HepG2 (cell line): ENCODE measurements around the gene SYT11. TPM values are rescaled to one million over a fixed set of nuclear protein-coding genes. Genes with fewer than 3 reads are reported as not detected.

Experiments used
- AGO1 ChIP-seq: fragments of 200-400 bp; formaldehyde crosslinking; IDR thresholded peaks from 2 replicates; pipeline ENCODE4 v1.6.1; 2017; ENCODE audit warnings: mild to moderate bottlenecking, low read depth, low read length, moderate library complexity; ENCODE audit not compliant: poor library complexity, severe bottlenecking
- EEA1 ChIP-seq: sonication (generic); formaldehyde crosslinking; IDR thresholded peaks from 2 replicates; pipeline ENCODE4 v1.5.1; 2020; ENCODE audit warnings: mild to moderate bottlenecking, missing genetic modification reagents, borderline replicate concordance
- EED ChIP-seq: sonication (generic); formaldehyde crosslinking; IDR thresholded peaks from 2 replicates; pipeline ENCODE4 v1.5.0; 2020; ENCODE audit warnings: mild to moderate bottlenecking, missing genetic modification reagents
- KDM3A ChIP-seq: IDR thresholded peaks from 2 replicates; pipeline ENCODE4 v1.6.1; 2018; ENCODE audit warnings: low read depth, missing compliant biosample characterization
- REPIN1 ChIP-seq: sonication (generic); formaldehyde crosslinking; IDR thresholded peaks from 2 replicates; pipeline ENCODE4 v1.8.0; 2022; ENCODE audit warnings: missing genetic modification reagents, low read depth, mild to moderate bottlenecking, borderline replicate concordance
- SMARCC2 ChIP-seq: fragments of 450-650 bp; IDR thresholded peaks from 2 replicates; pipeline ENCODE4 v1.6.1; 2017; ENCODE audit warnings: antibody characterized with exemption, mild to moderate bottlenecking
- SMARCE1 ChIP-seq: fragments of 450-650 bp; IDR thresholded peaks from 2 replicates; pipeline ENCODE4 v1.6.1; 2017; ENCODE audit warnings: borderline replicate concordance
- TFDP1 ChIP-seq: IDR thresholded peaks from 2 replicates; pipeline ENCODE4 v1.6.1; 2016; ENCODE audit warnings: missing compliant biosample characterization, missing genetic modification reagents, borderline replicate concordance
- TRAFD1 ChIP-seq: sonication (generic); formaldehyde crosslinking; IDR thresholded peaks from 2 replicates; pipeline ENCODE4 v1.5.1; 2020; ENCODE audit warnings: missing genetic modification reagents, mild to moderate bottlenecking, borderline replicate concordance
- ZBTB7B ChIP-seq: sonication (generic); formaldehyde crosslinking; IDR thresholded peaks from 2 replicates; pipeline ENCODE4 v1.4.0; 2020; ENCODE audit warnings: missing genetic modification reagents
- ZFP82 ChIP-seq: sonication (generic); formaldehyde crosslinking; IDR thresholded peaks from 2 replicates; pipeline ENCODE4 v1.5.1; 2020; ENCODE audit warnings: mild to moderate bottlenecking, missing genetic modification reagents, borderline replicate concordance
- ZNF337 ChIP-seq: sonication (generic); formaldehyde crosslinking; IDR thresholded peaks from 2 replicates; pipeline ENCODE4 v1.5.1; 2020; ENCODE audit warnings: missing genetic modification reagents, low read depth, mild to moderate bottlenecking, borderline replicate concordance
- ZNF432 ChIP-seq: sonication (generic); formaldehyde crosslinking; IDR thresholded peaks from 2 replicates; pipeline ENCODE4 v1.5.0; 2020; ENCODE audit warnings: missing genetic modification reagents, mild to moderate bottlenecking, borderline replicate concordance
- ZNF543 ChIP-seq: sonication (generic); formaldehyde crosslinking; IDR thresholded peaks from 2 replicates; pipeline ENCODE4 v1.4.0; 2020; ENCODE audit warnings: mild to moderate bottlenecking, missing genetic modification reagents
- ZNF572 ChIP-seq: sonication (generic); formaldehyde crosslinking; IDR thresholded peaks from 2 replicates; pipeline ENCODE4 v1.5.1; 2020; ENCODE audit warnings: mild to moderate bottlenecking, missing genetic modification reagents
- ZNF672 ChIP-seq: sonication (generic); formaldehyde crosslinking; IDR thresholded peaks from 2 replicates; pipeline ENCODE4 v1.8.1; 2022; ENCODE audit warnings: missing genetic modification reagents
- polyA plus RNA-seq, 8 experiments: library from polyadenylated mRNA; depleted of rRNA in 3 of 8; stranded (reverse) in 7 of 8; unstranded in 1 of 8; fragments of >200 nt; fragmentation: Illumina TruSeq in 4 of 8; extraction: Trizol in 4 of 8; gene quantifications; 2 replicates each; pipeline versions ENCODE4 v1.2.1 to v1.2.3, GENCODE V29; 2011 to 2016; ENCODE audit warnings: low read depth in 4 of 8, missing spikeins in 1 of 8, mixed read lengths in 1 of 8; ENCODE audit not compliant: insufficient read depth in 1 of 8
- total RNA-seq, 5 experiments: library from RNA; depleted of rRNA; stranded (reverse); fragments of >200 nt; fragmentation: Illumina TruSeq; extraction: Trizol; gene quantifications; 2 replicates each; pipeline ENCODE4 v1.2.3, GENCODE V29; 2016; ENCODE audit warnings: low read depth in 1 of 5
- TF ChIP-seq, protein P1 (sequence below): IDR thresholded peaks from 2 replicates; pipeline ENCODE4 v1.6.1; 2016; ENCODE audit warnings: control low read depth
- TF ChIP-seq, protein P2 (sequence below): sonication (generic); formaldehyde crosslinking; IDR thresholded peaks from 2 replicates; pipeline ENCODE4 v1.5.1; 2020; ENCODE audit warnings: mild to moderate bottlenecking, missing genetic modification reagents, moderate library complexity

SYT11 gene
- total and polyA plus RNA-seq, 2 of the 13 experiments (the other 11 are each of a cell fraction or from before 2014, with no cell fraction given) = 0.22 to 0.59 TPM

GRCh38 chr1:155934097-155934935 is 74.9 kb downstream of the SYT11 start, which contains the start of gene KHDC4 (continued):
- TF ChIP-seq TFDP1 (CRISPR knock-in tag) = peak; percentile 89
- peak; percentile 76; the same call in 1 of the 2 replicates for TF ChIP-seq REPIN1 (CRISPR knock-in tag)
- no peak for TF ChIP-seq SMARCC2
- peak; percentile 81 for TF ChIP-seq KDM3A (CRISPR knock-in tag)
- 0 out of 2 replicates have a peak, but pooled peaks have one; percentile 14 for TF ChIP-seq ZBTB7B (CRISPR knock-in tag)
- peak; percentile 81; the same call in 1 of the 2 replicates for TF ChIP-seq ZNF572 (CRISPR knock-in tag)
- TF ChIP-seq ZNF543 (CRISPR knock-in tag) = peak; percentile 23; the same call in 1 of the 2 replicates
- TF ChIP-seq EEA1 (CRISPR knock-in tag) = 0 out of 2 replicates have a peak, but pooled peaks have one; percentile 49
- TF ChIP-seq ZFP82 = no peak
- no peak for TF ChIP-seq TRAFD1
- TF ChIP-seq ZNF672 = 0 out of 2 replicates have a peak, but pooled peaks have one; percentile 48
- TF ChIP-seq, protein P1, sequence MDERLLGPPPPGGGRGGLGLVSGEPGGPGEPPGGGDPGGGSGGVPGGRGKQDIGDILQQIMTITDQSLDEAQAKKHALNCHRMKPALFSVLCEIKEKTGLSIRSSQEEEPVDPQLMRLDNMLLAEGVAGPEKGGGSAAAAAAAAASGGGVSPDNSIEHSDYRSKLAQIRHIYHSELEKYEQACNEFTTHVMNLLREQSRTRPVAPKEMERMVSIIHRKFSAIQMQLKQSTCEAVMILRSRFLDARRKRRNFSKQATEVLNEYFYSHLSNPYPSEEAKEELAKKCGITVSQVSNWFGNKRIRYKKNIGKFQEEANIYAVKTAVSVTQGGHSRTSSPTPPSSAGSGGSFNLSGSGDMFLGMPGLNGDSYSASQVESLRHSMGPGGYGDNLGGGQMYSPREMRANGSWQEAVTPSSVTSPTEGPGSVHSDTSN (CRISPR knock-in tag) = peak; percentile 78
- no peak for TF ChIP-seq ZNF432 (CRISPR knock-in tag)
- TF ChIP-seq EED (CRISPR knock-in tag) = no peak
- TF ChIP-seq ZNF337 (CRISPR knock-in tag) = no peak
- no peak for TF ChIP-seq SMARCE1
- TF ChIP-seq AGO1 = peak; percentile 79
- TF ChIP-seq, protein P2, sequence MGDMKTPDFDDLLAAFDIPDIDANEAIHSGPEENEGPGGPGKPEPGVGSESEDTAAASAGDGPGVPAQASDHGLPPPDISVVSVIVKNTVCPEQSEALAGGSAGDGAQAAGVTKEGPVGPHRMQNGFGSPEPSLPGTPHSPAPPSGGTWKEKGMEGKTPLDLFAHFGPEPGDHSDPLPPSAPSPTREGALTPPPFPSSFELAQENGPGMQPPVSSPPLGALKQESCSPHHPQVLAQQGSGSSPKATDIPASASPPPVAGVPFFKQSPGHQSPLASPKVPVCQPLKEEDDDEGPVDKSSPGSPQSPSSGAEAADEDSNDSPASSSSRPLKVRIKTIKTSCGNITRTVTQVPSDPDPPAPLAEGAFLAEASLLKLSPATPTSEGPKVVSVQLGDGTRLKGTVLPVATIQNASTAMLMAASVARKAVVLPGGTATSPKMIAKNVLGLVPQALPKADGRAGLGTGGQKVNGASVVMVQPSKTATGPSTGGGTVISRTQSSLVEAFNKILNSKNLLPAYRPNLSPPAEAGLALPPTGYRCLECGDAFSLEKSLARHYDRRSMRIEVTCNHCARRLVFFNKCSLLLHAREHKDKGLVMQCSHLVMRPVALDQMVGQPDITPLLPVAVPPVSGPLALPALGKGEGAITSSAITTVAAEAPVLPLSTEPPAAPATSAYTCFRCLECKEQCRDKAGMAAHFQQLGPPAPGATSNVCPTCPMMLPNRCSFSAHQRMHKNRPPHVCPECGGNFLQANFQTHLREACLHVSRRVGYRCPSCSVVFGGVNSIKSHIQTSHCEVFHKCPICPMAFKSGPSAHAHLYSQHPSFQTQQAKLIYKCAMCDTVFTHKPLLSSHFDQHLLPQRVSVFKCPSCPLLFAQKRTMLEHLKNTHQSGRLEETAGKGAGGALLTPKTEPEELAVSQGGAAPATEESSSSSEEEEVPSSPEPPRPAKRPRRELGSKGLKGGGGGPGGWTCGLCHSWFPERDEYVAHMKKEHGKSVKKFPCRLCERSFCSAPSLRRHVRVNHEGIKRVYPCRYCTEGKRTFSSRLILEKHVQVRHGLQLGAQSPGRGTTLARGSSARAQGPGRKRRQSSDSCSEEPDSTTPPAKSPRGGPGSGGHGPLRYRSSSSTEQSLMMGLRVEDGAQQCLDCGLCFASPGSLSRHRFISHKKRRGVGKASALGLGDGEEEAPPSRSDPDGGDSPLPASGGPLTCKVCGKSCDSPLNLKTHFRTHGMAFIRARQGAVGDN (CRISPR knock-in tag) = peak; percentile 88
